LNCAP (cell line): ENCODE measurements around the gene PCYT2.

ENCODE experiments used
- CTCF ChIP-seq: fragments of 450-650 bp; IDR thresholded peaks from 2 replicates; pipeline ENCODE4 v1.5.1; 2017; ENCODE audit warnings: mild to moderate bottlenecking

The PCYT2 gene

GRCh38 chr17:81914103-81914850 is 3.1 kb upstream of the PCYT2 start:
- TF ChIP-seq CTCF = no peak

GRCh38 chr17:81913394-81914102 is 2.3 kb upstream of the PCYT2 start:
- TF ChIP-seq CTCF = no peak

- TF ChIP-seq CTCF = no peak
Measured at GRCh38 chr17:81912441-81913309, 1.5 kb upstream of the PCYT2 start.

DNA sequence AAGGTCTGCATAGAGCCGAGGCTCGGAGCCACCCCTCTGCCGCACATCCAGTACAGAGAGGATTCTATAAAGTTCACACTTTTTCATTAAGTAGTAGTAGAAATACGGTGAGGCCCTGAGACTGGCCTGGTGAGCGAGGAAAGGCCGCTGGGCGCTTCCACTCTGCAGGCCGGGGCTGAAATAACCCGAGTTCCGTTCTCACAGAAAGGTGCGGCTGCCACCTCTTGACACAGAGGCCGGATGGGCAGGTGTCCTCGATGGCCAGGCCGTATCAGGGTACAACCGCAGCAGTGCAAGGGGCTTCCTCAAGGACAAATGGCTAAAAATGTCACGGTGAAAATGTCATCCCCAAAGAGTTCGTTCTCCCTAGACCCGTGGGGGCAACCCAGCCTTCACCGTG is 770 bp upstream of the PCYT2 start:
- 0 out of 2 replicates have a peak, but pooled peaks have one; percentile 17 for TF ChIP-seq CTCF

- TF ChIP-seq CTCF = no peak
Measured at GRCh38 chr17:81910840-81911276, 341 bp downstream of the PCYT2 start.

DNA sequence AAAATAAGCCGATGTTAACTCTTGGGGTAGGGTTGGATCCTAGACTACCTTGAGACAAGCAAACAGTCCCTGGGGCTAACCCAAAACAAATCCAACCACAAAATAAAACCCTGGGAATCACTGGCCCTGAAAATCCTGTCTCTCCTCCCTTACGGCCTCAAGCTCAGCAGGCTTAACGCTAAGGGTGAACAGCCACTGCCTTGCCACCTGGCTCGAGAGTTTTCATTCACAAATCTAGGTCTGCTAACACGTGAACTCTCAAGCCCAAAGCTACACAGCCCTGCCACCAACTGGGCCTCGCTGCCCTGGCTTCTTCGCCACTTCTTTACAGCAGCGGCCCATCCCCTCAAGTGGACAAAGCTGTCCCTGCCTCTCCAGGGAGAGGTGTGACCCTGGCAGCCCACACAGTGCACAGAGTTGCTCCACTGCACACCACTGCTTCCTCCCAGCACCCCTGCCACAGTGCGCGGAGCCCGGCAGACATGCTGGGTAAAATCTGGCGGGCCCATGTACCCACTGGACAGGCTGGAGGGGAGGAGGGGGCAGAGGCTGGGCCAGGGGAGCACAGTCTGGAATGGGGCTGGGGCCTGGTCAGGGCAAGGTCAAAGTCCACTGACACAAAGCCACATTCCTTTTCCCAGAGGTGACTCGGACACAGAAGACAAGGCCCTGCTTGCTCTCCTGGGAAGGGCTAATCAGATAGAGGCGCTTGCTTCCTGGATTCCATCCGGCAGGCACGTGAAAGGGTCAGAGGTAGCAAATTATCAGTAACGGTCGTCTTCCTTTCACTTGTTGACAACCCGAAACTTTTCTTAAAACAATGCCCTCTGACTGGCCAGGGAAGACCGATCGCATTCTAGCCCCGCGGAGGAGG is 996 bp downstream of the PCYT2 start:
- no peak for TF ChIP-seq CTCF
